ENCODE measurements around the gene PIK3R1.
"Not testable (repeated sequence)": the region's sequence is repeated elsewhere in the genome, so short reads cannot be mapped to it uniquely, and the experiment has no call there.

PIK3R1 gene

GRCh38 chr5:68194386-68194785 is 21.2 kb upstream of the PIK3R1 start:
- no peak overlapping the region for H3K27ac ChIP-seq
- TF ChIP-seq ZFX (IDR thresholded peaks at IDR 0.05) (no peak), CTCF (conservative IDR thresholded peaks at IDR 0.05) (no peak)

GRCh38 chr5:68195137-68195536 is 20.4 kb upstream of the PIK3R1 start:
- H3K27ac ChIP-seq = no peak overlapping the region

GRCh38 chr5:68196876-68197275 is 18.7 kb upstream of the PIK3R1 start:
- H3K27ac ChIP-seq = no peak overlapping the region
- no peak for TF ChIP-seq CTCF (conservative IDR thresholded peaks at IDR 0.05)
- no peak for TF ChIP-seq ZFX (IDR thresholded peaks at IDR 0.05)

More at GRCh38 chr5:68195137-68195536, 20.4 kb upstream of the PIK3R1 start:
- no peak for TF ChIP-seq CTCF (conservative IDR thresholded peaks at IDR 0.05)
- TF ChIP-seq ZFX (IDR thresholded peaks at IDR 0.05) = no peak

- H3K27ac ChIP-seq = no peak overlapping the region
- TF ChIP-seq CTCF (conservative IDR thresholded peaks at IDR 0.05) = no peak
- TF ChIP-seq ZFX (IDR thresholded peaks at IDR 0.05) = no peak
These were observed 15.3 kb upstream of the PIK3R1 start for GRCh38 chr5:68200288-68200687.

- not testable (repeated sequence) for H3K27ac ChIP-seq
These were observed 4.9 kb upstream of the PIK3R1 start for GRCh38 chr5:68210654-68211053.

GRCh38 chr5:68214482-68215207 is 911 bp upstream of the PIK3R1 start:
- peak overlapping the region; percentile 95 for H3K27ac ChIP-seq
- TF ChIP-seq CTCF (conservative IDR thresholded peaks at IDR 0.05) (no peak), ZFX (IDR thresholded peaks at IDR 0.05) (no peak)

- peak overlapping the region; percentile 95 for H3K27ac ChIP-seq
- no peak for TF ChIP-seq CTCF (conservative IDR thresholded peaks at IDR 0.05)
- no peak for TF ChIP-seq ZFX (IDR thresholded peaks at IDR 0.05)
These were observed 315 bp downstream of the PIK3R1 start for GRCh38 chr5:68215898-68216244.
